Ectodermal cell (in vitro differentiated cells): Measurements from ENCODE around the gene WNT3. TPM values are rescaled to one million over a fixed set of nuclear protein-coding genes. Genes with fewer than 3 reads are reported as not detected.

Experiments
- H3K27ac ChIP-seq: 2 replicates; pipeline ENCODE4 v1.7.0; 2013; ENCODE audit warnings: mild to moderate bottlenecking, low read depth, low read length; ENCODE audit not compliant: insufficient read depth, poor library complexity, severe bottlenecking
- H3K27me3 ChIP-seq: 2 replicates; pipeline ENCODE4 v1.7.0; 2013; ENCODE audit warnings: mild to moderate bottlenecking, low read length; ENCODE audit not compliant: insufficient read depth, control insufficient read depth, poor library complexity, severe bottlenecking
- H3K36me3 ChIP-seq: one replicate; pipeline ENCODE4 v1.7.0; 2013; ENCODE audit warnings: low read length; ENCODE audit not compliant: control insufficient read depth, insufficient read depth
- H3K4me1 ChIP-seq: one replicate; pipeline ENCODE4 v1.7.0; 2013; ENCODE audit warnings: low read length; ENCODE audit not compliant: control insufficient read depth, insufficient read depth
- H3K4me3 ChIP-seq: 2 replicates; pipeline ENCODE4 v1.7.0; 2013; ENCODE audit warnings: low read depth, low read length, control low read depth; ENCODE audit not compliant: insufficient read depth
- H3K9me3 ChIP-seq: 2 replicates; pipeline ENCODE4 v1.7.0; 2013; ENCODE audit warnings: mild to moderate bottlenecking, low read length, moderate library complexity; ENCODE audit not compliant: control insufficient read depth
- WGBS, 2 experiments: methylation state at CpG; one replicate each; pipeline ENCODE4 v1.1.7; 2013; ENCODE audit warnings: missing lambda C conversion rate in 2 of 2; 5-methylcytosine and 5-hydroxymethylcytosine counted together
- polyA plus RNA-seq, 4 experiments: library from polyadenylated mRNA; stranded (reverse); fragments of 50-300 nt; gene quantifications; one replicate each; pipeline ENCODE4 v1.2.3, GENCODE V29; 2013

WNT3 gene
- 9.8 TPM for polyA plus RNA-seq (2013, experiment 1 of 4)
- polyA plus RNA-seq (2013, experiment 2 of 4), result 6.9 TPM
- 8.7 TPM for polyA plus RNA-seq (2013, experiment 3 of 4)
- 9.5 TPM for polyA plus RNA-seq (2013, experiment 4 of 4)

GRCh38 chr17:46818316-46818928 is at the start of gene WNT3:
WNT3 (minus strand) TSS chr17:46818692; CDS start chr17:46818597, 95 bp downstream.
- H3K4me3 ChIP-seq, result peak within 1 kb of the TSS; percentile 40
- H3K9me3 ChIP-seq, result no peaks in the 10 kb centered on the region
- H3K27ac ChIP-seq, result no peak within 1 kb of the TSS
- peaks cover 34% of the 10 kb centered on the region for H3K4me1 ChIP-seq
- peaks cover 81% of the 10 kb centered on the region for H3K27me3 ChIP-seq
- no peaks in the 10 kb centered on the region for H3K36me3 ChIP-seq
- 0 to 1% methylated on average over 47 of the region's 47 CpGs for WGBS, 2 experiments

- Histone ChIP-seq H3K4me3 (no peak overlapping the region), H3K36me3 (no peaks in the 10 kb centered on the region), H3K27me3 (no peaks in the 10 kb centered on the region), H3K9me3 (no peaks in the 10 kb centered on the region), H3K4me1 (peaks cover 4% of the 10 kb centered on the region), H3K27ac (no peak overlapping the region)
Measured at GRCh38 chr17:46866747-46867146, 48.3 kb upstream of the WNT3 start.

DNA sequence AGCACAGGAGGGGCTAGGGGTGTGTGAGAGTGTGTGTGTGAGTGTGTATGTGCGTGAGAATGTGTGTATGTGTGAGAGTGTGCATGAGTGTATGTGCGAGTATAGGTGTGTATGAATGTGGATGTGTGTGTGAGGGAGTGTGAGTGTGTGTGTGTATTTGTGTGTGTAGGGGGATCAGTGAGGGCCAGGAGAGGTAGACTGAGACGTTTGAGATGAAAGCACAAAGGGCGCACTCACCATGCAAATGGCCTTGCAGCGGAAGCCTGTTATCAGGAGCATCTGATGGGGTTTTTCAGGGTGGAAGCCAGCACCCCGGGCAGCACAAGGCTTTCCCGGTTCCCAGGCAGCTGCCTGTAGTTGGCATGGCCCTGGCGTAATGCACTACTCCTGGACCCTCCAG is 47.8 kb upstream of the WNT3 start:
- H3K4me1 ChIP-seq, result peaks cover 4% of the 10 kb centered on the region
- no peak overlapping the region for H3K27ac ChIP-seq
- WGBS, 2 experiments, result 86 to 87% methylated on average over 8 of the region's 8 CpGs
- no peaks in the 10 kb centered on the region for H3K27me3 ChIP-seq
- H3K9me3 ChIP-seq, result no peaks in the 10 kb centered on the region
- H3K4me3 ChIP-seq, result no peak overlapping the region
- H3K36me3 ChIP-seq, result no peaks in the 10 kb centered on the region

- Histone ChIP-seq H3K4me3 (no peak overlapping the region), H3K9me3 (no peaks in the 10 kb centered on the region), H3K27me3 (no peaks in the 10 kb centered on the region), H3K4me1 (peaks cover 4% of the 10 kb centered on the region), H3K36me3 (no peaks in the 10 kb centered on the region), H3K27ac (no peak overlapping the region)
- 51 to 52% methylated on average over 8 of the region's 8 CpGs for WGBS, 2 experiments
Measured at GRCh38 chr17:46865100-46865499, 46.6 kb upstream of the WNT3 start.

- Histone ChIP-seq H3K4me3 (no peak overlapping the region), H3K36me3 (no peaks in the 10 kb centered on the region), H3K4me1 (peaks cover 1% of the 10 kb centered on the region), H3K9me3 (no peaks in the 10 kb centered on the region), H3K27ac (no peak overlapping the region), H3K27me3 (no peaks in the 10 kb centered on the region)
- 92 to 94% methylated on average over 8 of the region's 8 CpGs for WGBS, 2 experiments
Measured at GRCh38 chr17:46863383-46864121, 45.1 kb upstream of the WNT3 start.

DNA sequence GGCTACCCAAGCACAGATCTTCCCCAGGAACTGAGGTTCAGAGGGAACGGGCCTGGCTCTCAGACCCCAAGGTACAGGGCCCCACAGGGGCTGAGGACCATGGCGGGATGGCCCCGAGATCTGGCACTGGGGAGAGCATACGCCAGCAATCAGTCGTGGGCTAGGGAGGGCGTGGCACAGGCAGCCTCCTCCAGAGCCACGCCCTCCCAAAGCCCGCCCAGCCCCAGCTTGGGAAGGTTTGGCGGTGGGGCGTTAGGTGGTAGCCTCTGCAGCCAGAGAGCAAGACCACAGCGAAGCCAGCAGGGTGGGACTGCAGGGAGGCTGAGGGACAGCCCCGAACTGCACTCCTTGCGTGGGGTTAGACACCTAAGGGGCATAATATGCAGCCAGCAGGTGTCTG is 44.5 kb upstream of the WNT3 start:
- H3K9me3 ChIP-seq, result no peaks in the 10 kb centered on the region
- H3K4me3 ChIP-seq, result no peak overlapping the region
- H3K27ac ChIP-seq, result no peak overlapping the region
- H3K4me1 ChIP-seq, result no peaks in the 10 kb centered on the region
- WGBS, 2 experiments, result 50 to 53% methylated on average over 13 of the region's 13 CpGs
- H3K36me3 ChIP-seq, result no peaks in the 10 kb centered on the region
- no peaks in the 10 kb centered on the region for H3K27me3 ChIP-seq

GRCh38 chr17:46859996-46860395 is 41.5 kb upstream of the WNT3 start:
- 85 to 96% methylated on average over 5 of the region's 5 CpGs for WGBS, 2 experiments
- H3K4me1 ChIP-seq, result no peaks in the 10 kb centered on the region
- H3K27me3 ChIP-seq, result no peaks in the 10 kb centered on the region
- no peaks in the 10 kb centered on the region for H3K36me3 ChIP-seq
- no peaks in the 10 kb centered on the region for H3K9me3 ChIP-seq
- H3K4me3 ChIP-seq, result no peak overlapping the region
- H3K27ac ChIP-seq, result no peak overlapping the region

DNA sequence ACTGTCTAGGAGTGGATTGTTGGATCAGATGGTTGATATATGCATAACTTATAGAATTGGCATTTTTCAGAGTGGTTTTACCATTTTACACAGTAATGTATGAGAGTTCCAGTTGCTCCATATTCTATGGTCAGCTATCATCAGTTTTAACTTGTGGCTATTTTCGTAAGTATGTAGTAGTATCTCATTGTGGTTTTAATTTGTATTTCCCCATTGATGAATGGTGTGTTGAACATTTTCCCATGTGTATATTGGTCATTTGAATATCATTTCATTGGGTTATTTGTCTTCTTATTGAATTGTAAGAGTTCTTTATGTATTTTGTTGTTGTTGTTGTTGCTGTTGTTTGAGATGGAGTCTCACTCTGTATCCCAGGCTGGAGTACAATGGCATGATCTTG is 39.1 kb upstream of the WNT3 start:
- Histone ChIP-seq H3K9me3 (no peaks in the 10 kb centered on the region), H3K36me3 (no peaks in the 10 kb centered on the region), H3K4me1 (no peaks in the 10 kb centered on the region), H3K4me3 (no peak overlapping the region), H3K27ac (no peak overlapping the region), H3K27me3 (peaks cover 17% of the 10 kb centered on the region)
- WGBS, 2 experiments, result 97 to 100% methylated on average over 1 of the region's 1 CpG

- no peaks in the 10 kb centered on the region for H3K36me3 ChIP-seq
- H3K27ac ChIP-seq, result no peak overlapping the region
- peaks cover 44% of the 10 kb centered on the region for H3K27me3 ChIP-seq
- H3K9me3 ChIP-seq, result no peaks in the 10 kb centered on the region
- no peaks in the 10 kb centered on the region for H3K4me1 ChIP-seq
- no peak overlapping the region for H3K4me3 ChIP-seq
- WGBS, 2 experiments, result 88% methylated on average over 4 of the region's 4 CpGs
Measured at GRCh38 chr17:46854948-46855347, 36.5 kb upstream of the WNT3 start.

GRCh38 chr17:46854515-46854914 is 36.0 kb upstream of the WNT3 start:
- Histone ChIP-seq H3K27me3 (peaks cover 48% of the 10 kb centered on the region), H3K4me1 (no peaks in the 10 kb centered on the region), H3K27ac (no peak overlapping the region), H3K36me3 (no peaks in the 10 kb centered on the region), H3K9me3 (no peaks in the 10 kb centered on the region), H3K4me3 (no peak overlapping the region)
- WGBS, 2 experiments, result 89 to 95% methylated on average over 3 of the region's 3 CpGs
